ENCODE results near the gene NOX5. TPM values are rescaled to one million over a fixed set of nuclear protein-coding genes. Genes with fewer than 3 reads are reported as not detected.

The NOX5 gene
- total RNA-seq, 5 donors from 2014 or later (not counting 1 experiment from before 2014, with no cell fraction given): 0.10 TPM; not detected in 4

GRCh38 chr15:68983961-68984481 lies 30.5 kb upstream of the NOX5 start:
- WGBS (ENCODE audit: insufficient coverage): 100% methylated on average over 1 of the region's 4 CpGs
- Mint-ChIP-seq H3K4me1 (no peaks in the 10 kb centered on the region), H3K9me3 (no peaks in the 10 kb centered on the region), H3K4me3 (no peak overlapping the region), H3K36me3 (no peaks in the 10 kb centered on the region), H3K27ac (no peak overlapping the region), H3K27me3 (peaks cover 15 to 28% of the 10 kb centered on the region in 2 donors)
- Histone ChIP-seq H3K4me1 (ENCODE audit: control insufficient read depth in 1 of 2, extremely low read depth in 1 of 2, insufficient read depth in 2 of 2, low read length in 2 of 2) (no peaks in the 10 kb centered on the region), H3K27me3 (replicated peaks in 1 of 2; ENCODE audit: control insufficient read depth in 2 of 2, extremely low read depth in 1 of 2, insufficient read depth in 2 of 2, low read length in 1 of 2) (peaks cover 0 to 2% of the 10 kb centered on the region in 2 experiments), H3K27ac (ENCODE audit: low read length) (no peak overlapping the region), H3K36me3 (ENCODE audit: control insufficient read depth in 2 of 2, extremely low read depth in 1 of 2, insufficient read depth in 1 of 2, low read length in 1 of 2) (no peaks in the 10 kb centered on the region), H3K9me3 (no peaks in the 10 kb centered on the region), H3K4me3 (ENCODE audit: control insufficient read depth in 1 of 2, extremely low read depth in 1 of 2, low read length in 1 of 2) (no peak overlapping the region)
- no peak for DNase-seq
- ATAC-seq (replicated peaks in 1 of 4): no peak
- ChIA-PET CTCF (interaction anchor here (0.5 to 0.8 kb wide), 2 partner anchors 15 to 45 kb away, joined by 3 to 4 read pairs; no protein-coding TSS in a partner anchor), POLR2A (no interaction called here)

- Mint-ChIP-seq H3K9me3 (no peaks in the 10 kb centered on the region), H3K4me3 (no peak overlapping the region), H3K27me3 (peaks cover 15 to 28% of the 10 kb centered on the region in 2 donors), H3K36me3 (no peaks in the 10 kb centered on the region), H3K27ac (no peak overlapping the region), H3K4me1 (no peaks in the 10 kb centered on the region)
- Histone ChIP-seq H3K4me1 (ENCODE audit: control insufficient read depth in 1 of 2, extremely low read depth in 1 of 2, insufficient read depth in 2 of 2, low read length in 2 of 2) (no peaks in the 10 kb centered on the region), H3K27me3 (replicated peaks in 1 of 2; ENCODE audit: control insufficient read depth in 2 of 2, extremely low read depth in 1 of 2, insufficient read depth in 2 of 2, low read length in 1 of 2) (peaks cover 0 to 5% of the 10 kb centered on the region in 2 experiments), H3K4me3 (ENCODE audit: control insufficient read depth in 1 of 2, extremely low read depth in 1 of 2, low read length in 1 of 2) (no peak overlapping the region), H3K27ac (ENCODE audit: low read length) (no peak overlapping the region), H3K36me3 (ENCODE audit: control insufficient read depth in 2 of 2, extremely low read depth in 1 of 2, insufficient read depth in 1 of 2, low read length in 1 of 2) (no peaks in the 10 kb centered on the region), H3K9me3 (no peaks in the 10 kb centered on the region)
- DNase-seq (no peak), ATAC-seq (replicated peaks in 1 of 4) (no peak)
- WGBS (ENCODE audit: insufficient coverage): no CpG with 5 or more reads among the region's 3 CpGs
- CTCF ChIA-PET: interaction anchor here in 1 of 2 donors (0.8 kb wide), 1 partner anchor 14 kb away, joined by 4 read pairs; no protein-coding TSS in a partner anchor
- POLR2A ChIA-PET: no interaction called here
Measured at GRCh38 chr15:68984586-68984985, 29.9 kb upstream of the NOX5 start.

- Mint-ChIP-seq H3K9me3 (no peaks in the 10 kb centered on the region), H3K36me3 (no peaks in the 10 kb centered on the region), H3K4me1 (no peaks in the 10 kb centered on the region), H3K27ac (no peak overlapping the region), H3K27me3 (peaks cover 15 to 23% of the 10 kb centered on the region in 2 donors), H3K4me3 (no peak overlapping the region)
- ChIA-PET POLR2A (interaction anchor here in 1 of 2 donors (0.6 kb wide), 1 partner anchor 116 kb away, joined by 5 read pairs; no protein-coding TSS in a partner anchor), CTCF (no interaction called here)
- Histone ChIP-seq H3K27ac (ENCODE audit: low read length) (no peak overlapping the region), H3K36me3 (ENCODE audit: control insufficient read depth in 2 of 2, extremely low read depth in 1 of 2, insufficient read depth in 1 of 2, low read length in 1 of 2) (no peaks in the 10 kb centered on the region), H3K9me3 (no peaks in the 10 kb centered on the region), H3K4me3 (ENCODE audit: control insufficient read depth in 1 of 2, extremely low read depth in 1 of 2, low read length in 1 of 2) (no peak overlapping the region), H3K27me3 (replicated peaks in 1 of 2; ENCODE audit: control insufficient read depth in 2 of 2, extremely low read depth in 1 of 2, insufficient read depth in 2 of 2, low read length in 1 of 2) (peaks cover 0 to 9% of the 10 kb centered on the region in 2 experiments), H3K4me1 (ENCODE audit: control insufficient read depth in 1 of 2, extremely low read depth in 1 of 2, insufficient read depth in 2 of 2, low read length in 2 of 2) (no peaks in the 10 kb centered on the region)
- DNase-seq: no peak
- no CpG with 5 or more reads among the region's 5 CpGs for WGBS (ENCODE audit: insufficient coverage)
- ATAC-seq (replicated peaks in 1 of 4): no peak
Measured at GRCh38 chr15:68985361-68985891, 29.1 kb upstream of the NOX5 start.

GRCh38 chr15:68986322-68986721 lies 28.2 kb upstream of the NOX5 start:
- no peaks in the 10 kb centered on the region for H3K9me3 ChIP-seq
- Mint-ChIP-seq H3K27me3 (peaks cover 15 to 17% of the 10 kb centered on the region in 2 donors), H3K27ac (no peak overlapping the region), H3K4me1 (no peaks in the 10 kb centered on the region), H3K36me3 (no peaks in the 10 kb centered on the region), H3K4me3 (no peak overlapping the region), H3K9me3 (no peaks in the 10 kb centered on the region)
- ATAC-seq (replicated peaks in 1 of 4) (no peak), DNase-seq (no peak)
- ChIA-PET POLR2A (no interaction called here), CTCF (no interaction called here)
- no peaks in the 10 kb centered on the region for H3K36me3 ChIP-seq (ENCODE audit: control insufficient read depth in 2 of 2, extremely low read depth in 1 of 2, insufficient read depth in 1 of 2, low read length in 1 of 2)
- no peak overlapping the region for H3K27ac ChIP-seq (ENCODE audit: low read length)
- no peaks in the 10 kb centered on the region for H3K4me1 ChIP-seq (ENCODE audit: control insufficient read depth in 1 of 2, extremely low read depth in 1 of 2, insufficient read depth in 2 of 2, low read length in 2 of 2)
- H3K4me3 ChIP-seq (ENCODE audit: control insufficient read depth in 1 of 2, extremely low read depth in 1 of 2, low read length in 1 of 2): no peak overlapping the region
- peaks cover 0 to 9% of the 10 kb centered on the region in 2 experiments for H3K27me3 ChIP-seq (replicated peaks in 1 of 2; ENCODE audit: control insufficient read depth in 2 of 2, extremely low read depth in 1 of 2, insufficient read depth in 2 of 2, low read length in 1 of 2)
- WGBS (ENCODE audit: insufficient coverage): no CpG with 5 or more reads among the region's 5 CpGs

- WGBS (ENCODE audit: insufficient coverage): 80% methylated on average over 5 of the region's 6 CpGs
- Histone ChIP-seq H3K36me3 (ENCODE audit: control insufficient read depth in 2 of 2, extremely low read depth in 1 of 2, insufficient read depth in 1 of 2, low read length in 1 of 2) (no peaks in the 10 kb centered on the region), H3K9me3 (no peaks in the 10 kb centered on the region), H3K4me3 (ENCODE audit: control insufficient read depth in 1 of 2, extremely low read depth in 1 of 2, low read length in 1 of 2) (no peak overlapping the region), H3K4me1 (ENCODE audit: control insufficient read depth in 1 of 2, extremely low read depth in 1 of 2, insufficient read depth in 2 of 2, low read length in 2 of 2) (no peaks in the 10 kb centered on the region), H3K27ac (ENCODE audit: low read length) (no peak overlapping the region), H3K27me3 (replicated peaks in 1 of 2; ENCODE audit: control insufficient read depth in 2 of 2, extremely low read depth in 1 of 2, insufficient read depth in 2 of 2, low read length in 1 of 2) (peaks cover 0 to 9% of the 10 kb centered on the region in 2 experiments)
- H3K4me1 Mint-ChIP-seq: no peaks in the 10 kb centered on the region
- H3K36me3 Mint-ChIP-seq: no peaks in the 10 kb centered on the region
- ChIA-PET CTCF (no interaction called here), POLR2A (no interaction called here)
- no peak overlapping the region for H3K4me3 Mint-ChIP-seq
- peaks cover 10 to 15% of the 10 kb centered on the region in 2 donors for H3K27me3 Mint-ChIP-seq
- no peak for ATAC-seq (replicated peaks in 1 of 4)
- DNase-seq: no peak
- no peak overlapping the region for H3K27ac Mint-ChIP-seq
- no peaks in the 10 kb centered on the region for H3K9me3 Mint-ChIP-seq
Measured at GRCh38 chr15:68987120-68987519, 27.4 kb upstream of the NOX5 start.

GRCh38 chr15:68987676-68988075 lies 26.8 kb upstream of the NOX5 start:
- ATAC-seq (replicated peaks in 1 of 4): no peak
- POLR2A ChIA-PET: no interaction called here

More at GRCh38 chr15:68987676-68988075, 26.8 kb upstream of the NOX5 start:
- Mint-ChIP-seq H3K4me1 (no peaks in the 10 kb centered on the region), H3K27ac (no peak overlapping the region), H3K9me3 (no peaks in the 10 kb centered on the region), H3K27me3 (peaks cover 10 to 15% of the 10 kb centered on the region in 2 donors), H3K4me3 (no peak overlapping the region), H3K36me3 (no peaks in the 10 kb centered on the region)
- DNase-seq: no peak
- CTCF ChIA-PET: no interaction called here
- no peaks in the 10 kb centered on the region for H3K36me3 ChIP-seq (ENCODE audit: control insufficient read depth in 2 of 2, extremely low read depth in 1 of 2, insufficient read depth in 1 of 2, low read length in 1 of 2)
- 100% methylated on average over 1 of the region's 1 CpG for WGBS (ENCODE audit: insufficient coverage)
- H3K27me3 ChIP-seq (replicated peaks in 1 of 2; ENCODE audit: control insufficient read depth in 2 of 2, extremely low read depth in 1 of 2, insufficient read depth in 2 of 2, low read length in 1 of 2): peaks cover 0 to 9% of the 10 kb centered on the region in 2 experiments
- no peak overlapping the region for H3K4me3 ChIP-seq (ENCODE audit: control insufficient read depth in 1 of 2, extremely low read depth in 1 of 2, low read length in 1 of 2)
- H3K4me1 ChIP-seq (ENCODE audit: control insufficient read depth in 1 of 2, extremely low read depth in 1 of 2, insufficient read depth in 2 of 2, low read length in 2 of 2): no peaks in the 10 kb centered on the region
- no peaks in the 10 kb centered on the region for H3K9me3 ChIP-seq
- H3K27ac ChIP-seq (ENCODE audit: low read length): no peak overlapping the region

All from T-cell (primary cell).